H9 (cell line): ENCODE measurements around the gene CTPS2. TPM values are rescaled to one million over a fixed set of nuclear protein-coding genes. Genes with fewer than 3 reads are reported as not detected.
"Not testable (repeated sequence)": the region's sequence is repeated elsewhere in the genome, so short reads cannot be mapped to it uniquely, and the experiment has no call there.

Experiments used
- DNase-seq: peaks from one replicate; pipeline ENCODE4 v3.0.0-alpha.2; 2017
- H2AFZ ChIP-seq: one replicate; pipeline ENCODE4 v1.6.1; 2013; ENCODE audit warnings: mild to moderate bottlenecking, low read length, control low read depth, moderate library complexity
- H2AK5ac ChIP-seq: 2 replicates; pipeline ENCODE4 v1.6.1; 2013; ENCODE audit warnings: low read length, control low read depth, mixed read lengths; ENCODE audit not compliant: insufficient read length
- H2BK120ac ChIP-seq: one replicate; pipeline ENCODE4 v1.6.1; 2013; ENCODE audit warnings: low read depth, mild to moderate bottlenecking, low read length, control low read depth, inconsistent platforms; ENCODE audit not compliant: poor library complexity, severe bottlenecking
- H2BK12ac ChIP-seq: 2 replicates; pipeline ENCODE4 v1.6.1; 2013; ENCODE audit warnings: low read length, control low read depth, mixed read lengths, low read depth; ENCODE audit not compliant: insufficient read length
- H2BK15ac ChIP-seq: 2 replicates; pipeline ENCODE4 v1.6.1; 2013; ENCODE audit warnings: low read depth, low read length, control low read depth
- H2BK20ac ChIP-seq: one replicate; pipeline ENCODE4 v1.6.1; 2013; ENCODE audit warnings: low read depth, mild to moderate bottlenecking, low read length, control low read depth, inconsistent platforms; ENCODE audit not compliant: poor library complexity, severe bottlenecking
- H2BK5ac ChIP-seq: 2 replicates; pipeline ENCODE4 v1.6.1; 2013; ENCODE audit warnings: low read length, control low read depth, mixed read lengths; ENCODE audit not compliant: insufficient read length
- H3K14ac ChIP-seq: 2 replicates; pipeline ENCODE4 v1.6.1; 2013; ENCODE audit warnings: low read length, control low read depth; ENCODE audit not compliant: insufficient read depth
- H3K18ac ChIP-seq: 2 replicates; pipeline ENCODE4 v1.6.1; 2013; ENCODE audit warnings: low read depth, mild to moderate bottlenecking, mixed read lengths, low read length, control low read depth; ENCODE audit not compliant: insufficient read length
- H3K23ac ChIP-seq: 2 replicates; pipeline ENCODE4 v1.6.1; 2013; ENCODE audit warnings: low read length, control low read depth, mixed read lengths, low read depth; ENCODE audit not compliant: insufficient read length
- H3K23me2 ChIP-seq: 2 replicates; pipeline ENCODE4 v1.6.1; 2013; ENCODE audit warnings: low read depth, mild to moderate bottlenecking, mixed read lengths, low read length, control low read depth; ENCODE audit not compliant: insufficient read length, poor library complexity, severe bottlenecking
- H3K27ac ChIP-seq: 2 replicates; pipeline ENCODE4 v1.5.1; 2013; ENCODE audit warnings: low read length, control low read depth, mixed read lengths, low read depth; ENCODE audit not compliant: insufficient read length
- H3K27me3 ChIP-seq: 2 replicates; pipeline ENCODE4 v1.6.1; 2013; ENCODE audit warnings: low read length, control low read depth, inconsistent platforms; ENCODE audit not compliant: insufficient read depth
- H3K4ac ChIP-seq: 2 replicates; pipeline ENCODE4 v1.6.1; 2013; ENCODE audit warnings: low read depth, mild to moderate bottlenecking, control low read depth, inconsistent platforms, low read length, moderate library complexity
- H3K4me1 ChIP-seq: 2 replicates; pipeline ENCODE4 v1.6.1; 2013; ENCODE audit warnings: low read length, control low read depth, inconsistent platforms; ENCODE audit not compliant: insufficient read depth
- H3K4me2 ChIP-seq: 2 replicates; pipeline ENCODE4 v1.6.1; 2013; ENCODE audit warnings: low read length, control low read depth, mixed read lengths; ENCODE audit not compliant: insufficient read length, insufficient read depth
- H3K56ac ChIP-seq: 2 replicates; pipeline ENCODE4 v1.6.1; 2013; ENCODE audit warnings: low read depth, mild to moderate bottlenecking, mixed read lengths, low read length, control low read depth; ENCODE audit not compliant: insufficient read length
- H3K79me1 ChIP-seq: 2 replicates; pipeline ENCODE4 v1.6.1; 2013; ENCODE audit warnings: low read depth, mild to moderate bottlenecking, moderate library complexity, low read length, control low read depth, inconsistent platforms; ENCODE audit not compliant: insufficient read depth, poor library complexity, severe bottlenecking
- H3K79me2 ChIP-seq: 2 replicates; pipeline ENCODE4 v1.6.1; 2013; ENCODE audit warnings: low read length, control low read depth, inconsistent platforms; ENCODE audit not compliant: insufficient read depth
- H3K9ac ChIP-seq: 2 replicates; pipeline ENCODE4 v1.6.1; 2013; ENCODE audit warnings: low read length, control low read depth, mixed read lengths; ENCODE audit not compliant: insufficient read length; ENCODE audit errors: extremely low read depth
- H3K9me3 ChIP-seq: one replicate; pipeline ENCODE4 v1.6.1; 2013; ENCODE audit warnings: low read depth, low read length, inconsistent platforms; ENCODE audit not compliant: control insufficient read depth
- H3T11ph ChIP-seq: one replicate; pipeline ENCODE4 v1.6.1; 2013; ENCODE audit warnings: mild to moderate bottlenecking, low read length, control low read depth, inconsistent platforms
- H4K20me1 ChIP-seq: one replicate; pipeline ENCODE4 v1.6.1; 2013; ENCODE audit not compliant: control insufficient read depth, insufficient read length, insufficient read depth
- H4K5ac ChIP-seq: 2 replicates; pipeline ENCODE4 v1.6.1; 2013; ENCODE audit warnings: low read depth, mild to moderate bottlenecking, mixed read lengths, low read length, control low read depth; ENCODE audit not compliant: insufficient read length
- H4K8ac ChIP-seq: replicated peaks from 2 replicates; pipeline ENCODE4 v1.6.1; 2013; ENCODE audit warnings: low read length, control low read depth, mixed read lengths, low read depth; ENCODE audit not compliant: insufficient read length
- H4K91ac ChIP-seq: 2 replicates; pipeline ENCODE4 v1.6.1; 2013; ENCODE audit warnings: low read depth, mild to moderate bottlenecking, moderate library complexity, mixed read lengths, low read length, control low read depth; ENCODE audit not compliant: insufficient read length
- H3K27ac Mint-ChIP-seq, 3 experiments: 2 replicates in 2 of 3; 3 replicates in 1 of 3; pipeline ENCODE4 v1.8.0; 2020 to 2021; ENCODE audit warnings: mixed read lengths in 3 of 3, mild to moderate bottlenecking in 1 of 3, moderate library complexity in 1 of 3
- H3K27me3 Mint-ChIP-seq: 2 replicates; pipeline ENCODE4 v1.8.0; 2021; ENCODE audit warnings: low read depth, mild to moderate bottlenecking, moderate library complexity, mixed read lengths
- H3K36me3 Mint-ChIP-seq, 3 experiments: 2 replicates in 2 of 3; 3 replicates in 1 of 3; pipeline ENCODE4 v1.8.0; 2020 to 2021; ENCODE audit warnings: low read depth in 3 of 3, mixed read lengths in 3 of 3; ENCODE audit not compliant: insufficient read depth in 1 of 3
- H3K4me1 Mint-ChIP-seq, 2 experiments: 2 replicates each; pipeline ENCODE4 v1.8.0; 2020; ENCODE audit warnings: mixed read lengths in 2 of 2
- H3K4me3 Mint-ChIP-seq, 2 experiments: 2 replicates in 1 of 2; 3 replicates in 1 of 2; pipeline ENCODE4 v1.8.0; 2020 to 2021; ENCODE audit warnings: mild to moderate bottlenecking in 2 of 2, mixed read lengths in 2 of 2, moderate library complexity in 1 of 2
- H3K9me3 Mint-ChIP-seq, 2 experiments: 2 replicates in 1 of 2; 3 replicates in 1 of 2; pipeline ENCODE4 v1.8.0; 2020; ENCODE audit warnings: mild to moderate bottlenecking in 2 of 2, mixed read lengths in 2 of 2, moderate library complexity in 1 of 2
- CTCF ChIP-seq: fragments of 200-600 bp; sonication (generic); conservative IDR thresholded peaks from 3 replicates; pipeline ENCODE4 v1.8.0; 2021; ENCODE audit warnings: antibody characterized with exemption, mild to moderate bottlenecking
- WGBS: extraction: QIAGEN DNeasy Blood & Tissue Kit; methylation state at CpG from one replicate; pipeline ENCODE4 v1.1.7; 2013; ENCODE audit warnings: missing lambda C conversion rate, low lambda C conversion rate, mixed read lengths; ENCODE audit not compliant: insufficient read length; ENCODE audit errors: extremely low coverage; 5-methylcytosine and 5-hydroxymethylcytosine counted together
- long read RNA-seq: library from polyadenylated mRNA; unstranded; transcript quantifications from one replicate; pipeline ENCODE4 v2.0.0, GENCODE V29; 2020
- total RNA-seq: library from RNA; stranded (reverse); gene quantifications from 2 replicates; pipeline ENCODE4 v1.2.1, GENCODE V29; 2021

CTPS2 gene
- total RNA-seq: 67.7 and 69.7 TPM in 2 replicates
- long read RNA-seq, full-length matches to known transcripts: 173 of 312 reads
- long read RNA-seq, partial matches to known transcripts: 42 of 312 reads
- long read RNA-seq, other reads (novel, unspliced or antisense): 97 of 312 reads

- H2BK5ac ChIP-seq: no peak within 1 kb of the TSS
- H3K27me3 ChIP-seq: no peaks in the 10 kb centered on the region
- no peak within 1 kb of the TSS for H4K5ac ChIP-seq
- peak within 1 kb of the TSS; percentile 89 for H3K14ac ChIP-seq
- DNase-seq: peak; percentile 73
- peaks cover 6% of the 10 kb centered on the region; the same call in 1 of the 2 replicates for H3K79me2 ChIP-seq
- no peaks in the 10 kb centered on the region; the same call in 1 of the 2 replicates for H3K4me1 ChIP-seq
- H3K27me3 Mint-ChIP-seq: no peaks in the 10 kb centered on the region
- no peak within 1 kb of the TSS for H3T11ph ChIP-seq
- no peak within 1 kb of the TSS for H3K4ac ChIP-seq
- peak within 1 kb of the TSS; percentile 30 for H4K91ac ChIP-seq
- H4K8ac ChIP-seq: no peak within 1 kb of the TSS
- peak within 1 kb of the TSS; percentile 88 for H3K4me2 ChIP-seq
- no peak within 1 kb of the TSS for H2AK5ac ChIP-seq
- H3K18ac ChIP-seq: peak within 1 kb of the TSS; percentile 95
- H3K27ac ChIP-seq: peak within 1 kb of the TSS; percentile 18
- H3K36me3 Mint-ChIP-seq: peaks cover 9 to 27% (median 22%) of the 10 kb centered on the region in 3 experiments; a peak in 6 of 7 replicates
- peak; percentile 16; the same call in 1 of the 3 replicates for TF ChIP-seq CTCF
- no peak within 1 kb of the TSS for H2AFZ ChIP-seq
- no peak within 1 kb of the TSS for H3K23ac ChIP-seq
- no peaks in the 10 kb centered on the region; a peak in 1 of 5 replicates for H3K9me3 Mint-ChIP-seq
- peak within 1 kb of the TSS; percentile 98 to 99 (median 98) for H3K27ac Mint-ChIP-seq
- no peak within 1 kb of the TSS for H2BK15ac ChIP-seq
- peak within 1 kb of the TSS; percentile 81 to 85 for H3K4me3 Mint-ChIP-seq
- H3K9ac ChIP-seq: peak within 1 kb of the TSS; percentile 87
- no peak within 1 kb of the TSS for H2BK12ac ChIP-seq
- peak within 1 kb of the TSS; percentile 2 for H2BK120ac ChIP-seq
- no peak within 1 kb of the TSS for H3K56ac ChIP-seq
- no peaks in the 10 kb centered on the region for H4K20me1 ChIP-seq
- peaks cover 14% of the 10 kb centered on the region for H3K23me2 ChIP-seq
- H3K79me1 ChIP-seq: peaks cover 5% of the 10 kb centered on the region
- peaks cover 19 to 21% of the 10 kb centered on the region in 2 experiments for H3K4me1 Mint-ChIP-seq
- H3K9me3 ChIP-seq: no peaks in the 10 kb centered on the region
- no CpG with 5 or more reads among the region's 30 CpGs for WGBS
- no peak within 1 kb of the TSS for H2BK20ac ChIP-seq
Measured at GRCh38 chrX:16712548-16713155, at the start of gene CTPS2. Gene CTPS2 (minus strand): TSS chrX:16712669. CDS start chrX:16702902, 9,767 bp downstream.

- H3K23ac ChIP-seq, H3K4me1 ChIP-seq: not testable (repeated sequence)
- H3K36me3 Mint-ChIP-seq: peaks cover 22 to 47% (median 46%) of the 10 kb centered on the region in 3 experiments; a peak in 6 of 7 replicates
Measured at GRCh38 chrX:16761500-16761899, 49.0 kb upstream of the CTPS2 start.

More at GRCh38 chrX:16761500-16761899, 49.0 kb upstream of the CTPS2 start:
- not testable (repeated sequence) for H4K20me1 ChIP-seq, H3K4ac ChIP-seq, H3K9ac ChIP-seq, H3K4me3 Mint-ChIP-seq, H3K79me1 ChIP-seq, H4K91ac ChIP-seq, H3K4me2 ChIP-seq, H3K9me3 ChIP-seq, H2BK120ac ChIP-seq, H3K23me2 ChIP-seq, H2AFZ ChIP-seq, H3K9me3 Mint-ChIP-seq, H3T11ph ChIP-seq, H2BK15ac ChIP-seq, H3K27me3 ChIP-seq, H3K18ac ChIP-seq, H3K27ac ChIP-seq, H4K5ac ChIP-seq, H3K27me3 Mint-ChIP-seq, H3K14ac ChIP-seq, H2BK12ac ChIP-seq, H4K8ac ChIP-seq, H3K79me2 ChIP-seq, H2BK5ac ChIP-seq, H2AK5ac ChIP-seq, H3K56ac ChIP-seq, H2BK20ac ChIP-seq, DNase-seq
- peaks cover 9 to 11% of the 10 kb centered on the region in 2 experiments for H3K4me1 Mint-ChIP-seq
- no CpG with 5 or more reads among the region's 4 CpGs for WGBS
- 0 out of 7 replicates have a peak overlapping the region, but pooled peaks of 1 of the 3 experiments have one; percentile 44 for H3K27ac Mint-ChIP-seq
